K562 (cell line): ENCODE measurements around the gene MYO18A. TPM values are rescaled to one million over a fixed set of nuclear protein-coding genes. Genes with fewer than 3 reads are reported as not detected.

ENCODE experiments used
- CAMTA2 ChIP-seq: fragments of 250-450 bp; sonication (Bioruptor Pico); conservative IDR thresholded peaks from 2 replicates; pipeline ENCODE4 v1.5.1; 2022
- COPS2 ChIP-seq: fragments of 450-650 bp; conservative IDR thresholded peaks from 2 replicates; pipeline ENCODE4 v1.6.1; 2016; ENCODE audit warnings: mild to moderate bottlenecking, moderate library complexity
- DDX20 ChIP-seq: fragments of 450-650 bp; IDR thresholded peaks from 2 replicates; pipeline ENCODE4 v1.6.1; 2016; ENCODE audit warnings: missing genetic modification characterization, low read depth, mild to moderate bottlenecking, missing compliant biosample characterization, moderate library complexity
- DPF2 ChIP-seq: fragments of 450-650 bp; IDR thresholded peaks from 2 replicates; pipeline ENCODE4 v1.6.1; 2016
- GATAD2B ChIP-seq: fragments of 450-650 bp; IDR thresholded peaks from 2 replicates; pipeline ENCODE4 v1.6.1; 2017; ENCODE audit warnings: mild to moderate bottlenecking, borderline replicate concordance
- JUN ChIP-seq, 2 experiments: sonication (generic) in 1 of 2; formaldehyde crosslinking in 1 of 2; IDR thresholded peaks; 2 replicates each; pipeline versions ENCODE4 v1.6.1 to v1.8.0; 2012 to 2022; ENCODE audit warnings: borderline replicate concordance in 2 of 2, mild to moderate bottlenecking in 2 of 2, improper control_type of control experiment in 1 of 2, low read depth in 1 of 2, low read length in 1 of 2, missing genetic modification reagents in 1 of 2
- KAT2B ChIP-seq: IDR thresholded peaks from one replicate; pipeline ENCODE4 v1.6.1; 2012; ENCODE audit warnings: low read depth, mild to moderate bottlenecking, control low read depth, inconsistent platforms, low read length, moderate library complexity
- MTA1 ChIP-seq: fragments of 450-650 bp; IDR thresholded peaks from 2 replicates; pipeline ENCODE4 v1.6.1; 2017; ENCODE audit warnings: borderline replicate concordance
- MTF1 ChIP-seq: fragments of 250-450 bp; sonication (Bioruptor Pico); IDR thresholded peaks from 2 replicates; pipeline ENCODE4 v1.9.0; 2021; ENCODE audit warnings: moderate library complexity, mild to moderate bottlenecking, inconsistent platforms, borderline replicate concordance
- MYNN ChIP-seq, 2 experiments: sonication (generic); formaldehyde crosslinking in 1 of 2; IDR thresholded peaks; 2 replicates each; pipeline versions ENCODE4 v1.5.0 to v1.6.1; 2016 to 2020; ENCODE audit warnings: antibody characterized with exemption in 1 of 2, missing genetic modification reagents in 1 of 2
- NCOA1 ChIP-seq: fragments of 450-650 bp; IDR thresholded peaks from 2 replicates; pipeline ENCODE4 v1.6.1; 2016; ENCODE audit warnings: low read depth
- NKRF ChIP-seq: fragments of 450-650 bp; IDR thresholded peaks from 2 replicates; pipeline ENCODE4 v1.6.1; 2016; ENCODE audit warnings: borderline replicate concordance
- PHF21A ChIP-seq: fragments of 450-650 bp; IDR thresholded peaks from 2 replicates; pipeline ENCODE4 v1.6.1; 2017; ENCODE audit warnings: low read depth, borderline replicate concordance
- POLR2AphosphoS5 ChIP-seq: IDR thresholded peaks from 2 replicates; pipeline ENCODE4 v1.6.1; 2011; ENCODE audit warnings: mild to moderate bottlenecking, low read depth, low read length, moderate library complexity; ENCODE audit not compliant: control insufficient read depth, insufficient read depth
- POLR2H ChIP-seq: IDR thresholded peaks from 2 replicates; pipeline ENCODE4 v1.6.1; 2016; ENCODE audit warnings: missing genetic modification characterization, low read depth, mild to moderate bottlenecking, control low read depth, missing compliant biosample characterization, moderate library complexity
- RBM39 ChIP-seq: fragments of 200-400 bp; formaldehyde crosslinking; optimal IDR thresholded peaks from 2 replicates; pipeline ENCODE3; 2018; ENCODE audit warnings: low read depth, low read length
- SRSF7 ChIP-seq: fragments of 200-400 bp; formaldehyde crosslinking; optimal IDR thresholded peaks from 2 replicates; pipeline ENCODE3; 2017; ENCODE audit warnings: mild to moderate bottlenecking, low read depth, low read length
- ZNF133 ChIP-seq: fragments of 250-450 bp; sonication (Bioruptor Pico); IDR thresholded peaks from 2 replicates; pipeline ENCODE4 v1.4.0; 2020; ENCODE audit warnings: mild to moderate bottlenecking
- ZNF224 ChIP-seq: sonication (generic); formaldehyde crosslinking; IDR thresholded peaks from 2 replicates; pipeline ENCODE4 v1.8.0; 2022; ENCODE audit warnings: mild to moderate bottlenecking, missing genetic modification reagents
- ZNF239 ChIP-seq: fragments of 250-450 bp; sonication (Bioruptor Pico); IDR thresholded peaks from 2 replicates; pipeline ENCODE4 v1.4.0; 2020; ENCODE audit warnings: mild to moderate bottlenecking
- ZNF75A ChIP-seq: fragments of 450-650 bp; formaldehyde crosslinking; IDR thresholded peaks from 2 replicates; pipeline ENCODE4 v1.4.0; 2020; ENCODE audit warnings: mild to moderate bottlenecking
- polyA plus RNA-seq, 8 experiments: library from polyadenylated mRNA; depleted of rRNA in 4 of 8; stranded (reverse) in 5 of 8; unstranded in 3 of 8; fragments of >200 nt; fragmentation: Nextera tagmentation in 2 of 8; fragmentation: Illumina TruSeq in 1 of 8; extraction: Ambion mirVana in 2 of 8; extraction: Trizol in 1 of 8; gene quantifications; 2 replicates each; pipeline versions ENCODE4 v1.2.1 to v1.2.3, GENCODE V29; 2011 to 2014; ENCODE audit warnings: inconsistent platforms in 1 of 8, missing spikeins in 1 of 8
- total RNA-seq, 7 experiments: library from RNA; depleted of rRNA in 6 of 7; stranded (reverse); fragments of >200 nt in 6 of 7; fragmentation: Illumina TruSeq in 2 of 7; extraction: Trizol in 2 of 7; gene quantifications; 2 replicates each; pipeline versions ENCODE4 v1.2.1 to v1.2.3, GENCODE V29; 2011 to 2021; ENCODE audit warnings: low replicate concordance in 1 of 7
- TF ChIP-seq, protein P1 (sequence below), 2 experiments: IDR thresholded peaks; 2 replicates each; pipeline ENCODE4 v1.6.1; 2011; ENCODE audit warnings: borderline replicate concordance in 1 of 2, control low read depth in 1 of 2, low read depth in 1 of 2, low read length in 1 of 2, mild to moderate bottlenecking in 1 of 2, mixed read lengths in 1 of 2, moderate library complexity in 1 of 2; ENCODE audit not compliant: insufficient read depth in 1 of 2, insufficient read length in 1 of 2, poor library complexity in 1 of 2, severe bottlenecking in 1 of 2; ENCODE audit errors: extremely low read depth in 1 of 2

MYO18A gene
- total and polyA plus RNA-seq, 9 of the 15 experiments (the other 6 are each of a cell fraction or from before 2014, with no cell fraction given), result 2.5 to 65.4 (median 17.1) TPM

GRCh38 chr17:29155227-29155965, 24.8 kb downstream of the MYO18A start (continued):
- TF ChIP-seq POLR2H, result no peak
- TF ChIP-seq NCOA1, result no peak
- TF ChIP-seq ZNF75A (CRISPR knock-in tag), result no peak
- peak; percentile 49; the same call in 1 of the 2 replicates for TF ChIP-seq MYNN (IDR thresholded peaks at IDR 0.05)
- TF ChIP-seq MYNN (CRISPR knock-in tag; IDR thresholded peaks at IDR 0.05), result no peak
- TF ChIP-seq ZNF133 (CRISPR knock-in tag), result no peak
- TF ChIP-seq MTA1, result no peak
- TF ChIP-seq, protein P1, sequence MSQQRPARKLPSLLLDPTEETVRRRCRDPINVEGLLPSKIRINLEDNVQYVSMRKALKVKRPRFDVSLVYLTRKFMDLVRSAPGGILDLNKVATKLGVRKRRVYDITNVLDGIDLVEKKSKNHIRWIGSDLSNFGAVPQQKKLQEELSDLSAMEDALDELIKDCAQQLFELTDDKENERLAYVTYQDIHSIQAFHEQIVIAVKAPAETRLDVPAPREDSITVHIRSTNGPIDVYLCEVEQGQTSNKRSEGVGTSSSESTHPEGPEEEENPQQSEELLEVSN (IDR thresholded peaks at IDR 0.05; ENCODE audit: borderline replicate concordance in 1 of 2, extremely low read depth in 1 of 2, insufficient read depth in 1 of 2, insufficient read length in 1 of 2, low read depth in 1 of 2, low read length in 1 of 2, poor library complexity in 1 of 2, severe bottlenecking in 1 of 2), result peak in 1 of 2 experiments; percentile 44
- TF ChIP-seq MTF1 (CRISPR knock-in tag), result no peak
- no peak for TF ChIP-seq COPS2
- TF ChIP-seq POLR2AphosphoS5, result no peak
- no peak for TF ChIP-seq NKRF
- no peak for TF ChIP-seq ZNF224
- no peak for TF ChIP-seq SRSF7
- TF ChIP-seq DPF2, result peak; percentile 83
- TF ChIP-seq ZNF239 (CRISPR knock-in tag), result no peak
- TF ChIP-seq CAMTA2 (CRISPR knock-in tag), result no peak
- TF ChIP-seq KAT2B, result no peak
- peak; percentile 70; the same call in 1 of the 2 replicates for TF ChIP-seq JUN (IDR thresholded peaks at IDR 0.05; ENCODE audit: borderline replicate concordance, low read depth, low read length)
- no peak for TF ChIP-seq JUN (CRISPR knock-in tag; IDR thresholded peaks at IDR 0.05; ENCODE audit: borderline replicate concordance)
- TF ChIP-seq PHF21A, result peak; percentile 72; the same call in 1 of the 2 replicates
- no peak for TF ChIP-seq RBM39
- no peak for TF ChIP-seq DDX20 (tag)
- no peak for TF ChIP-seq GATAD2B
